ENCODE data around the gene ADCY5.

ADCY5 gene

DNA sequence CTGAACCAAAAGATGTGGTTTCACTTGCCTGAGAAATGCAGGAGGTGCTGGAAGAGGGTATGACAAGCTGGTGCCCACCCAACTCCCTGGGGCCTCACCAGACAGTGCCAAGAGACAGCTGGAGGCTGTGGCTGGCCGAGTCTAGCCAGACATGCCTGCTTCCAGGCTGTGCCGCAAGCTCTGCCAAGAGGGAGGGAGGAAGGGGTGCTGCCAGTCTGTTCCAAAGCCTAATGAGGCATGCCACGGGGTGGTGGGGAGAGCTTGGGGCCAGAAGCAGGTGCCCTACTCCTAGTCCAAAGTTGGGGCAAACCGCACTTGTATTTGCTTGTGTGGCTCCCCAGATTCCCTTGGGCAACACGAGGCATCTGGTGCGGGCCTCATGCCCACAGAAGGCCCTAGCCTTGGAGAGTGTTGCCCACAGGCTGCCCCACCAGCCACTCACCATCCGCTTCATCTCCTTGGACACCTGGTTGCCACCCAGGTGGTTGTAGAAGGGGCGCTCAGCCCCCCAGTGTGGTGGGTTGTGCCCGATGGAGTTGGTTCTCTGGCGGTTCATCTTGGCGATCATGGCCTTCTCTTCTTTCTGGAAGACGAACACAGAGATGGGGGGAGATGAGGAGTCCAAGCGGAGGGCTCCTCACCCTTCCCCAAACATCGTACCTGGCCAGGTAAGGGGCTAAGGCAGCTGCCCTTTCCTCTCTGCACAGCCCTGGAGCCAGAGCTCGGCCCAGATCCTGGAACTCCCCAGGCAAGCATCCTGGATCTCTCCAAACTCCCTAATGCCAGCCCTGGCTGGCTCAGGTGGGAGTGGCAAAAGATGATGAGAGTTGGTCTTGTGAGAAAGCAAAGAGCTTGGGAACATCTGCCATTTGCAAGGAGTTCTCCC is 123.8 kb downstream of the ADCY5 start:
- no peak overlapping the region for H2AFZ ChIP-seq (ENCODE audit: low read length, unreplicated experiment)
- no peak overlapping the region for H3K27ac ChIP-seq (ENCODE audit: low read depth, low read length)
- no peak overlapping the region for H3K4me3 ChIP-seq (ENCODE audit: low read depth, low read length)
- peaks cover 72% of the 10 kb centered on the region for H3K27me3 ChIP-seq (ENCODE audit: insufficient read depth, low read length)
- H3K4me1 ChIP-seq (ENCODE audit: control insufficient read depth, insufficient read depth, low read length, unreplicated experiment) = no peaks in the 10 kb centered on the region
- H3K79me2 ChIP-seq (ENCODE audit: control insufficient read depth, insufficient read depth, low read length, unreplicated experiment) = no peaks in the 10 kb centered on the region
- H3K36me3 ChIP-seq (ENCODE audit: insufficient read depth, low read length) = no peaks in the 10 kb centered on the region

GRCh38 chr3:123323781-123324180 is 125.1 kb downstream of the ADCY5 start:
- Histone ChIP-seq H3K36me3 (ENCODE audit: insufficient read depth, low read length) (no peaks in the 10 kb centered on the region), H3K27ac (ENCODE audit: low read depth, low read length) (no peak overlapping the region), H3K4me1 (ENCODE audit: control insufficient read depth, insufficient read depth, low read length, unreplicated experiment) (no peaks in the 10 kb centered on the region), H3K27me3 (ENCODE audit: insufficient read depth, low read length) (peaks cover 79% of the 10 kb centered on the region), H3K79me2 (ENCODE audit: control insufficient read depth, insufficient read depth, low read length, unreplicated experiment) (no peaks in the 10 kb centered on the region), H2AFZ (ENCODE audit: low read length, unreplicated experiment) (no peak overlapping the region), H3K4me3 (ENCODE audit: low read depth, low read length) (no peak overlapping the region)

- H3K36me3 ChIP-seq (ENCODE audit: insufficient read depth, low read length) = no peaks in the 10 kb centered on the region
- H3K4me1 ChIP-seq (ENCODE audit: control insufficient read depth, insufficient read depth, low read length, unreplicated experiment) = no peaks in the 10 kb centered on the region
- H2AFZ ChIP-seq (ENCODE audit: low read length, unreplicated experiment) = no peak overlapping the region
- no peak overlapping the region for H3K27ac ChIP-seq (ENCODE audit: low read depth, low read length)
- H3K27me3 ChIP-seq (ENCODE audit: insufficient read depth, low read length) = peaks cover 85% of the 10 kb centered on the region
- no peak overlapping the region for H3K4me3 ChIP-seq (ENCODE audit: low read depth, low read length)
- H3K79me2 ChIP-seq (ENCODE audit: control insufficient read depth, insufficient read depth, low read length, unreplicated experiment) = no peaks in the 10 kb centered on the region
Measured at GRCh38 chr3:123322866-123323265, 126.0 kb downstream of the ADCY5 start.

GRCh38 chr3:123321806-123322205 is 127.1 kb downstream of the ADCY5 start:
- Histone ChIP-seq H3K27ac (ENCODE audit: low read depth, low read length) (no peak overlapping the region), H3K79me2 (ENCODE audit: control insufficient read depth, insufficient read depth, low read length, unreplicated experiment) (no peaks in the 10 kb centered on the region), H3K4me1 (ENCODE audit: control insufficient read depth, insufficient read depth, low read length, unreplicated experiment) (no peaks in the 10 kb centered on the region), H3K4me3 (ENCODE audit: low read depth, low read length) (no peak overlapping the region), H2AFZ (ENCODE audit: low read length, unreplicated experiment) (no peak overlapping the region), H3K36me3 (ENCODE audit: insufficient read depth, low read length) (no peaks in the 10 kb centered on the region), H3K27me3 (ENCODE audit: insufficient read depth, low read length) (peaks cover 82% of the 10 kb centered on the region)

DNA sequence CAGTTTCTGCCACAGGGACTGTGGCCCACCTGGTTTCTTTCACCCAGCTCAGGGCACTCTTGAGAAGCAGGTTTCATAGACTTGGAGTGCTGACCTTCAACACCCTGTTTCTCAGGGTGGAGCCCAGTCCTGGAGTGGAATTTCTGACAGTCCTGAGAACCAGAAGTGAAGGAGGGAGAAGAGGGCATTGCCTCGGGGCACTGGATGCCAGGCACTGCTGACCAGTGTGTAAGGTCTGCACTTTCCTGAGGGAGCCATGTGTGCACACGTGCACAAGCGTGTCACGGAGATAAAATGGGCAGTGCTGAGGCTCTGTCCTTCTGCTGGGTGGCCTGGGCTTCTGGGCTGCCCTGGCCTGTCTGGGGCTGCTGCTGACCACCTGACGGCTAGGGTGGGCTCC is 128.7 kb downstream of the ADCY5 start:
- no peak overlapping the region for H3K4me3 ChIP-seq (ENCODE audit: low read depth, low read length)
- no peaks in the 10 kb centered on the region for H3K79me2 ChIP-seq (ENCODE audit: control insufficient read depth, insufficient read depth, low read length, unreplicated experiment)
- H3K36me3 ChIP-seq (ENCODE audit: insufficient read depth, low read length) = no peaks in the 10 kb centered on the region
- peaks cover 83% of the 10 kb centered on the region for H3K27me3 ChIP-seq (ENCODE audit: insufficient read depth, low read length)
- no peak overlapping the region for H3K27ac ChIP-seq (ENCODE audit: low read depth, low read length)
- H2AFZ ChIP-seq (ENCODE audit: low read length, unreplicated experiment) = no peak overlapping the region
- no peaks in the 10 kb centered on the region for H3K4me1 ChIP-seq (ENCODE audit: control insufficient read depth, insufficient read depth, low read length, unreplicated experiment)

- Histone ChIP-seq H3K27me3 (ENCODE audit: insufficient read depth, low read length) (peaks cover 83% of the 10 kb centered on the region), H3K4me1 (ENCODE audit: control insufficient read depth, insufficient read depth, low read length, unreplicated experiment) (no peaks in the 10 kb centered on the region), H2AFZ (ENCODE audit: low read length, unreplicated experiment) (no peak overlapping the region), H3K4me3 (ENCODE audit: low read depth, low read length) (no peak overlapping the region), H3K79me2 (ENCODE audit: control insufficient read depth, insufficient read depth, low read length, unreplicated experiment) (no peaks in the 10 kb centered on the region), H3K27ac (ENCODE audit: low read depth, low read length) (no peak overlapping the region), H3K36me3 (ENCODE audit: insufficient read depth, low read length) (no peaks in the 10 kb centered on the region)
Measured at GRCh38 chr3:123319760-123320159, 129.1 kb downstream of the ADCY5 start.

DNA sequence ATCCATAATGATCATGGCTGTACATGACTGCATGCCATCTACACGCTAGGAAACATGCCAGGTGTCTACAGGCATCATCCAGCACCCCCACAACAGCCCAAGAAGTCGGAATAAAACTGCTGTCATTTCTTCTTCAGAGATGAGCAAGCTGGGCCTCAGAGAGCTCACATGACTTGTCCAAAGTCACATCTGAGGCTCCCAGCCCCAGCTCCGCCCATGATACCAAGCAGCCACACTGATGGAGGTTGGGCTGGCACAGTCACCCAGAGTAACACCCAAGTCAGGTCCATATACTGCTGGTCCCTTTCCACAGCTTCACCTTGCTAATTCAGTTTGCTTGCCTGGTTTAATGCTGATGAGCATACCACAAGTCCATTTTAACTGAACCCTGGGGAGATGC is 130.5 kb downstream of the ADCY5 start:
- no peak overlapping the region for H3K27ac ChIP-seq (ENCODE audit: low read depth, low read length)
- H3K4me3 ChIP-seq (ENCODE audit: low read depth, low read length) = no peak overlapping the region
- peaks cover 86% of the 10 kb centered on the region for H3K27me3 ChIP-seq (ENCODE audit: insufficient read depth, low read length)
- H3K79me2 ChIP-seq (ENCODE audit: control insufficient read depth, insufficient read depth, low read length, unreplicated experiment) = no peaks in the 10 kb centered on the region
- no peak overlapping the region for H2AFZ ChIP-seq (ENCODE audit: low read length, unreplicated experiment)
- H3K4me1 ChIP-seq (ENCODE audit: control insufficient read depth, insufficient read depth, low read length, unreplicated experiment) = no peaks in the 10 kb centered on the region
- no peaks in the 10 kb centered on the region for H3K36me3 ChIP-seq (ENCODE audit: insufficient read depth, low read length)

DNA sequence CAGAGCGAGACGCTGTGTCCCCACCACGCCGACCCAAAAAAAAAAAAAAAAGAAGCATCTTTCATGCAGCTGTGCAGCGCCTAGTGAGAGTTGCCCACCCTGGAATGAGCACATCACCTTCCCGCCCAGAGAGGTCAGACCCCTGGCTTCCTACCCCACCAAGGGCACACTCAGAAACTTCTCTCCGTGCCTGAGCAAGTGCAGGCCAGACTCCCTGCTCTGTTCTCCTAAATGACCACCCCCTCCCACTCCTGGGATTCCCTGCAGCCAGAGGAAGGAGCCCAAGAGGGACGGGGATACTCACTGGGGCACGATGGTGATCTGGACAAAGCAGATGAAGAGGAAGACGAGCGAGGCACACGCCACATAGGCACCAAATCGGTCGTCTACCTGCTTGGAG is 131.2 kb downstream of the ADCY5 start:
- no peaks in the 10 kb centered on the region for H3K36me3 ChIP-seq (ENCODE audit: insufficient read depth, low read length)
- H3K27ac ChIP-seq (ENCODE audit: low read depth, low read length) = no peak overlapping the region
- H3K4me1 ChIP-seq (ENCODE audit: control insufficient read depth, insufficient read depth, low read length, unreplicated experiment) = no peaks in the 10 kb centered on the region
- H3K79me2 ChIP-seq (ENCODE audit: control insufficient read depth, insufficient read depth, low read length, unreplicated experiment) = no peaks in the 10 kb centered on the region
- peaks cover 86% of the 10 kb centered on the region for H3K27me3 ChIP-seq (ENCODE audit: insufficient read depth, low read length)
- H3K4me3 ChIP-seq (ENCODE audit: low read depth, low read length) = no peak overlapping the region
- H2AFZ ChIP-seq (ENCODE audit: low read length, unreplicated experiment) = no peak overlapping the region

DNA sequence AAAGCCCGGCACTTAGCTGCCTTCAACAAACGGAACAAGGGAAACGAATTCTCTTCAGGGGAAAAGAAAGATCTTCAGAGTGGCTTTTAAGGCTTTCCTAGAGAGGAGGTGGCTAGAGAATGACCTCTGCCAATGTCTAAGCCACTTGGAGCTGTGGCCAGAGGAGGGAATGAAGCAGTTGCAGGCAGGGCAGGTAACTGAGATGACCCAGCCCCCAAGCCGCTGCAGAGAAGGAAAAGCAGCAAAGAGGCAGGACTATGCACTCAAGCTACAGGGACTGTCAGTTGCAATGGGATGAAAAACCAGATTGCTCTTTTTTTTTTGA is 133.7 kb downstream of the ADCY5 start:
- H3K27ac ChIP-seq (ENCODE audit: low read depth, low read length) = no peak overlapping the region
- no peaks in the 10 kb centered on the region for H3K36me3 ChIP-seq (ENCODE audit: insufficient read depth, low read length)
- peaks cover 77% of the 10 kb centered on the region for H3K27me3 ChIP-seq (ENCODE audit: insufficient read depth, low read length)
- no peaks in the 10 kb centered on the region for H3K79me2 ChIP-seq (ENCODE audit: control insufficient read depth, insufficient read depth, low read length, unreplicated experiment)
- no peak overlapping the region for H2AFZ ChIP-seq (ENCODE audit: low read length, unreplicated experiment)
- no peaks in the 10 kb centered on the region for H3K4me1 ChIP-seq (ENCODE audit: control insufficient read depth, insufficient read depth, low read length, unreplicated experiment)
- H3K4me3 ChIP-seq (ENCODE audit: low read depth, low read length) = no peak overlapping the region

DNA sequence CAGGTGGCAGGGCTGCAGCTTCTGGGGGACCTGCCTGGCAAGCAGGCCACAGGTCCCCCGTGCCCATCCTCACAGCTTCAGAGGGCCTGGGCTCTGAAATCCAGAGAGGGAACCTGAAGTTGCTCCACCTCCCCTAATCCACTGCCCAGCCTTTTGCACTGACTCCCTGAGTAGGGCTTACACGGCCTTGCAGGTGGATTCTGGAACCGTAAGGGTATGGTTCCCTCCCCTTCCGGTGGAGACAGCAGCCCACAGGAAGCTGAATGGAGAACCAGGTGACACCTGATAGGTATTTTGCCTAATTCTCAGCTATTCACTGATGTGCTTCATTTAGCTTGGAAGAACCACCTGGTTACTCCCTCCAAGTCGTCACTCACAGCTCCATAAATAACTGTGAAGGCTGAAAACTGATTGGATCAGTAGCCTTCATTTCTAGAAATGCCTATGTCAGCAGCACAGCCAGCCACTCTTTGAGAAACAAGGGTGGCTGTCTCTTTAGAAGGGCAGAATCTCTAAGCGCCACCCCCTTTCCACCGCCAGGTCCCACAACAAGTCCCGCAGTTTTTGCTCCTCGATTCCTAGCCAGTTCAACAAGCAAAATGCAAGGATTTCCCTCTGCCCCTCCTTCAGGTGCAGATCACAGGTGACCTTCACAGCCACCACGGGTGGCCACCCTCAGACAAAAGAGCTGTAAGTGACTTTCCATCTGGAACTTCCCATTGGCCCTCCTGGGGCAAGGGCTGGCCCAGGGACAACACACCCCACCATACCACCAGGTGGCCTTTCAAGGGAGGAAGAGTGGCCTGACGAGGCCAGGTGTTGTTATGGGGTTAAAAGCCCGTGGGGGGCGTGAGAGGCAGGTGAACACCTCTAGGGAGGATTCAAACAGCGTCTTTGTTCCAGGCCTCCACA is 134.3 kb downstream of the ADCY5 start:
- Histone ChIP-seq H3K27ac (ENCODE audit: low read depth, low read length) (no peak overlapping the region), H3K4me1 (ENCODE audit: control insufficient read depth, insufficient read depth, low read length, unreplicated experiment) (no peaks in the 10 kb centered on the region), H3K79me2 (ENCODE audit: control insufficient read depth, insufficient read depth, low read length, unreplicated experiment) (no peaks in the 10 kb centered on the region), H2AFZ (ENCODE audit: low read length, unreplicated experiment) (no peak overlapping the region), H3K4me3 (ENCODE audit: low read depth, low read length) (no peak overlapping the region), H3K27me3 (ENCODE audit: insufficient read depth, low read length) (peaks cover 73% of the 10 kb centered on the region), H3K36me3 (ENCODE audit: insufficient read depth, low read length) (no peaks in the 10 kb centered on the region)

Data from ACC112 (cell line).